Measurements from ENCODE around the gene DIAPH2.

DNA sequence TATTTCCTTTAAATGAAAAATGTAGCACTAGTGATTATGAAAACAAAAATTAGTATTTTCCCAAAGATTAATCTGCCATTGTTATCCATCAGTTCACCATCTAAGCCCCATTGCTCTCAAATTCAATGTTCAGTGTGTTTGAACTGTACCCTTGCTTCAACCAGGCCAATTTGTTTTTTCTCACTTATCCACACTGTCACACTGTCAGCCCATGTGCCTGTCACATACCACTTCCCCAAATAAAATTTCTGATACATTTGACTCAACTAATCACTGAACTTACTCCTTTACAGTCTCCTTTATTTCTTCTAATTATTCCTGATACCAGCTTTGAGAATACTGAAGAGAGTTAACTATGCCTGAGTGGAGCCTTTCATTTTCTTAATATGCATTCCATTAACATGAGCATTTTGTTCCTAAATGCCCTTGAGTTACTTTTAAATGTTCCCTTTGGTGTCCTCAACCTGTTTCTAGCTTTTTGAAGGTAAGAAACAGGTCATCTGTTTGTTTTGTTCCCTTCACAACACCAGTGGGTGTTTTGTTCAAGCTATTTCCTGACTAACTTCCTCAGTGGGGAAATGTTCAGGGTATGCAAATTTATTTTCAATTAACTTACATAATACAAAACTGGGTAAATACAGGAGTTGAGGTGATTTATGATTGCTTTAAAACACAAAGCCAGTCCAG lies 316.2 kb downstream of the DIAPH2 start:
- TF ChIP-seq, protein P1, sequence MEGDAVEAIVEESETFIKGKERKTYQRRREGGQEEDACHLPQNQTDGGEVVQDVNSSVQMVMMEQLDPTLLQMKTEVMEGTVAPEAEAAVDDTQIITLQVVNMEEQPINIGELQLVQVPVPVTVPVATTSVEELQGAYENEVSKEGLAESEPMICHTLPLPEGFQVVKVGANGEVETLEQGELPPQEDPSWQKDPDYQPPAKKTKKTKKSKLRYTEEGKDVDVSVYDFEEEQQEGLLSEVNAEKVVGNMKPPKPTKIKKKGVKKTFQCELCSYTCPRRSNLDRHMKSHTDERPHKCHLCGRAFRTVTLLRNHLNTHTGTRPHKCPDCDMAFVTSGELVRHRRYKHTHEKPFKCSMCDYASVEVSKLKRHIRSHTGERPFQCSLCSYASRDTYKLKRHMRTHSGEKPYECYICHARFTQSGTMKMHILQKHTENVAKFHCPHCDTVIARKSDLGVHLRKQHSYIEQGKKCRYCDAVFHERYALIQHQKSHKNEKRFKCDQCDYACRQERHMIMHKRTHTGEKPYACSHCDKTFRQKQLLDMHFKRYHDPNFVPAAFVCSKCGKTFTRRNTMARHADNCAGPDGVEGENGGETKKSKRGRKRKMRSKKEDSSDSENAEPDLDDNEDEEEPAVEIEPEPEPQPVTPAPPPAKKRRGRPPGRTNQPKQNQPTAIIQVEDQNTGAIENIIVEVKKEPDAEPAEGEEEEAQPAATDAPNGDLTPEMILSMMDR (IDR thresholded peaks at IDR 0.05), result no peak
- no peak for TF ChIP-seq EZH2 (IDR thresholded peaks at IDR 0.05; ENCODE audit: borderline replicate concordance, insufficient read depth, low read depth, low read length, poor library complexity, severe bottlenecking)

All from B cell (primary cell).